Hepatocyte (in vitro differentiated cells): ENCODE measurements around the gene CELA2B. TPM values are rescaled to one million over a fixed set of nuclear protein-coding genes. Genes with fewer than 3 reads are reported as not detected.
A peak's percentile ranks its signal among the peaks of the same experiment; 100 is the strongest.

Source experiments
- DNase-seq: peaks from one replicate; pipeline ENCODE4 v3.0.0-alpha.2; 2016; ENCODE audit warnings: low spot score
- H2AFZ ChIP-seq: fragments of 200-600 bp; sonication (generic); 2 replicates; pipeline ENCODE4 v1.6.0; 2016; ENCODE audit warnings: antibody characterized with exemption, mild to moderate bottlenecking
- H3K27ac ChIP-seq: fragments of 200-600 bp; sonication (generic); 2 replicates; pipeline ENCODE4 v1.5.1; 2016; ENCODE audit warnings: mild to moderate bottlenecking
- H3K27me3 ChIP-seq: fragments of 200-600 bp; sonication (generic); 2 replicates; pipeline ENCODE4 v1.6.1; 2016
- H3K36me3 ChIP-seq: fragments of 200-600 bp; sonication (generic); replicated peaks from 2 replicates; pipeline ENCODE4 v1.5.1; 2016; ENCODE audit warnings: low read depth; ENCODE audit not compliant: insufficient read depth
- H3K4me1 ChIP-seq: fragments of 200-600 bp; sonication (generic); 2 replicates; pipeline ENCODE4 v1.5.1; 2016; ENCODE audit warnings: mild to moderate bottlenecking, moderate library complexity; ENCODE audit not compliant: insufficient read depth
- H3K4me2 ChIP-seq: fragments of 200-600 bp; sonication (generic); 2 replicates; pipeline ENCODE4 v1.6.0; 2016
- H3K4me3 ChIP-seq: fragments of 200-600 bp; sonication (generic); 2 replicates; pipeline ENCODE4 v1.5.1; 2016; ENCODE audit warnings: mild to moderate bottlenecking
- H3K79me2 ChIP-seq: fragments of 200-600 bp; sonication (generic); 2 replicates; pipeline ENCODE4 v1.6.0; 2017; ENCODE audit warnings: mild to moderate bottlenecking
- H3K9me2 ChIP-seq: fragments of 200-600 bp; sonication (generic); replicated peaks from 2 replicates; pipeline ENCODE4 v1.6.0; 2017; ENCODE audit warnings: mild to moderate bottlenecking; ENCODE audit not compliant: insufficient read depth
- H3K9me3 ChIP-seq: fragments of 200-600 bp; sonication (generic); 2 replicates; pipeline ENCODE4 v1.5.1; 2016; ENCODE audit warnings: low read depth, mild to moderate bottlenecking
- H4K20me1 ChIP-seq: fragments of 200-600 bp; sonication (generic); 2 replicates; pipeline ENCODE4 v1.6.0; 2016; ENCODE audit warnings: mild to moderate bottlenecking; ENCODE audit not compliant: insufficient read depth, poor library complexity, severe bottlenecking
- CTCF ChIP-seq: fragments of 200-600 bp; sonication (generic); IDR thresholded peaks from 2 replicates; pipeline ENCODE4 v1.5.1; 2016; ENCODE audit warnings: antibody characterized with exemption, mild to moderate bottlenecking; ENCODE audit not compliant: poor library complexity
- EZH2 ChIP-seq: fragments of 200-600 bp; sonication (generic); IDR thresholded peaks from 2 replicates; pipeline ENCODE4 v1.6.1; 2016; ENCODE audit warnings: antibody characterized with exemption, mild to moderate bottlenecking, borderline replicate concordance
- EZH2phosphoT487 ChIP-seq: fragments of 200-600 bp; sonication (generic); IDR thresholded peaks from one replicate; pipeline ENCODE4 v1.6.1; 2018; ENCODE audit warnings: antibody characterized with exemption, mild to moderate bottlenecking, low read depth, moderate library complexity; ENCODE audit not compliant: unreplicated experiment, severe bottlenecking
- WGBS: methylation state at CpG from one replicate; pipeline ENCODE4 v1.1.6; 2016; ENCODE audit warnings: low lambda C conversion rate; ENCODE audit errors: missing lambda C conversion rate; 5-methylcytosine and 5-hydroxymethylcytosine counted together
- polyA plus RNA-seq: library from polyadenylated mRNA; unstranded; fragments of >200 nt; fragmentation: Nextera tagmentation; extraction: Ambion mirVana; gene quantifications from 2 replicates; pipeline ENCODE4 v1.2.1, GENCODE V29; 2016
- total RNA-seq: library from RNA; depleted of rRNA; stranded (reverse); fragments of >200 nt; gene quantifications from 2 replicates; pipeline ENCODE4 v1.2.3, GENCODE V29; 2014

Gene CELA2B
- total and polyA plus RNA-seq, 2 experiments from 2014 or later: 0.73 to 1.4 TPM

DNA sequence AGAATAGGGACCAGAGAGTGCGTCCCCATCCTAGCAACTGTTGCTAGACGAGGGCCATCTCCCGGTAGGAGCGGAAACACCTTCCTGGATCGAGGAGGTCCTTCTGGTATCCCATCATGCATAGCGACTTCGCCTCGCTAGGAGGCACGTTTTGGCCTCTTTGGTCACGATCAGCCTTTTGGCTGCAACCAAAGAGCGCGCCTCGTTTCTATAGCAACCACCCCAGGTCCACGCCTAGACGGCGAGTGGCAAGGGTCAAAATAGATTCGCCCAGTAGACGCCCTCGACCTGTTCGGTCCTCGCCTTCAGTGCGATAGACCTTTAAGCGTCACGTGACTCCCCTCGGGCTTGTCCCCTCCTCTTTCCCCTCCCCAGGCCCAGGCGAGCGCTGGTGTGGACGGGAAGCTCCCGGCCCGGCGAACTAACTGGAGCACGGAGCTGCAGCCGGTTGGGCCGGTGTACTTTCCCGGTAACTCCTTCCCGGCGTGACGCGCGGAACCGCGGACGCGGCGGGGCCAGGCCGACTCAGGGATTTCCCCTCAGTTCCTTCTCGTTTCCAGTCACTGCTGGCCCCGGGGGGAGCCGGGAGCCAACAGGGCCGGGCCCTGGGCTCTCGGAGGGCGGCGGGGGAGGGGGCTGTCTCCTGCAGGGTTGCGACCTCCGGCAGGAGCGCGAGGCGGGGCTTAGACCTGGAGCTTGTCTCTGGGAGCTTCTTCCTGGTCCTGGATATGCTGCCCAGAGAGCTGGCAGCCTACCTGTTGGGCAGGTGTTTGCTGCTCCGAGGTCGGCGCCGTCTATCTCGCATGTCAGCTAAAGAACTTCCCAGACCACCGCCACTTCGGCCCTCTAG lies 50.8 kb downstream of the CELA2B start, which contains the start of gene DNAJC16:
Gene DNAJC16, plus strand, starts transcription at position 359 of the 850 bp plus-strand sequence. CDS start 2,258 bp downstream, outside the sequence.
- peak within 1 kb of the TSS; percentile 46 for H2AFZ ChIP-seq
- H4K20me1 ChIP-seq: no peaks in the 10 kb centered on the region
- WGBS: under 1% methylated on average over 59 of the region's 65 CpGs
- H3K4me1 ChIP-seq: peaks cover 11% of the 10 kb centered on the region
- H3K36me3 ChIP-seq: no peaks in the 10 kb centered on the region
- peak; percentile 100 for DNase-seq
- no peak for TF ChIP-seq EZH2phosphoT487
- TF ChIP-seq CTCF: peak; percentile 32
- no peak for TF ChIP-seq EZH2
- no peaks in the 10 kb centered on the region for H3K9me3 ChIP-seq
- peak within 1 kb of the TSS; percentile 93 for H3K27ac ChIP-seq
- H3K79me2 ChIP-seq: peaks cover 51% of the 10 kb centered on the region
- H3K4me2 ChIP-seq: peak within 1 kb of the TSS; percentile 81
- no peaks in the 10 kb centered on the region for H3K9me2 ChIP-seq
- peak within 1 kb of the TSS; percentile 64 for H3K4me3 ChIP-seq
- no peaks in the 10 kb centered on the region for H3K27me3 ChIP-seq

- Histone ChIP-seq H3K4me3 (no peak overlapping the region), H3K27me3 (no peaks in the 10 kb centered on the region), H3K36me3 (no peaks in the 10 kb centered on the region), H3K9me2 (no peaks in the 10 kb centered on the region), H3K27ac (no peak overlapping the region), H4K20me1 (no peaks in the 10 kb centered on the region), H3K9me3 (no peaks in the 10 kb centered on the region), H3K4me1 (no peaks in the 10 kb centered on the region), H3K4me2 (no peak overlapping the region), H3K79me2 (peaks cover 35% of the 10 kb centered on the region), H2AFZ (no peak overlapping the region)
- DNase-seq: no peak
- over 99% methylated on average over 4 of the region's 4 CpGs for WGBS
- TF ChIP-seq EZH2: no peak
- no peak for TF ChIP-seq CTCF
- TF ChIP-seq EZH2phosphoT487: no peak
These were observed 55.1 kb downstream of the CELA2B start for GRCh38 chr1:15531003-15531402.

DNA sequence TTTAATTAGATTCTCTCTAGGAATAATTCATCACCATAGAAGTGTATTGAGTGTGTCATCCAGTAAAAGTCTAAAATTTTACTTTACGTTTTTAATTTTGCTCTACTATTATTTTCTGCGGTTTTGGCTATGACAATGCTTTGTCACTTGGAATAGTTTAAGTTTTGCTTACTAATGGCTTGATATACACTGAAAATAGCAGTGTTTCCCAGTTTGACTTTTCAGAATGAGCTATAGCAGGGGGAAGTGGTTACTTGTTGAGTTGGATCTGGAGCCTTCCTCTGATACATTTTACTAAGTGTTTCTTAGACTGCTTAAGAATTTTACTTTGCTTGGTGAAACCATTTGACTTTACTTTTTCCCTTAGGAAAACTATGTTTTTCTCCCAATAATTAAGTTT lies 55.8 kb downstream of the CELA2B start:
- WGBS: 94% methylated on average over 2 of the region's 2 CpGs
- H3K4me2 ChIP-seq: no peak overlapping the region

DNA sequence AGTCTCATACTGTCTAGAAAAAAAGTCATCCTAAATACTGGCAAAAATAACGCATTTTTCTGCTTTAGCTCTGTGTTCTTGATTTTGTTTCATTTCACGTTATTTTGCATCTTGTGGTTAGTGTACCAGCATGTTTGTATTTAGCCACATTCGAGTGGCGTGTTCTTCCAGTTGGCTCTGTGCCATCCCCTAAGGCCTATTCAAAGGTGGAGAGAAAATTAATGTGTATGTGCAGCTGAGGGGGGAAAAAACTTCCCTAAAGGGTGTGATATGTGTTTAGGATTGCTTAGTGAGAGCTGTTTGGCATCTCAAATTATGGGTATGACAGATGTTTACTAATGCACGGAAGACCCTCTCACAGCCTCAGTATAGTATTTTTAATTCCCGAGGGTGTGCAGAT lies 62.9 kb downstream of the CELA2B start:
- Histone ChIP-seq H3K4me1 (no peaks in the 10 kb centered on the region), H3K4me3 (no peak overlapping the region), H3K9me2 (no peaks in the 10 kb centered on the region), H3K27ac (no peak overlapping the region), H3K79me2 (no peaks in the 10 kb centered on the region), H3K9me3 (no peaks in the 10 kb centered on the region), H3K4me2 (no peak overlapping the region), H3K36me3 (no peaks in the 10 kb centered on the region), H3K27me3 (no peaks in the 10 kb centered on the region), H2AFZ (no peak overlapping the region), H4K20me1 (no peaks in the 10 kb centered on the region)
- TF ChIP-seq EZH2 (no peak), EZH2phosphoT487 (no peak), CTCF (no peak)
- 92% methylated on average over 6 of the region's 6 CpGs for WGBS
- no peak for DNase-seq

More for the DNA sequence above, 55.8 kb downstream of the CELA2B start:
- Histone ChIP-seq H3K27ac (no peak overlapping the region), H3K9me3 (no peaks in the 10 kb centered on the region), H3K9me2 (no peaks in the 10 kb centered on the region), H3K4me3 (no peak overlapping the region), H3K36me3 (no peaks in the 10 kb centered on the region), H3K27me3 (no peaks in the 10 kb centered on the region), H3K4me1 (no peaks in the 10 kb centered on the region), H2AFZ (no peak overlapping the region), H4K20me1 (no peaks in the 10 kb centered on the region), H3K79me2 (peaks cover 35% of the 10 kb centered on the region)
- DNase-seq: no peak
- TF ChIP-seq EZH2phosphoT487: no peak
